ENCODE data around the gene KRTAP10-1. TPM values are rescaled to one million over a fixed set of nuclear protein-coding genes. Genes with fewer than 3 reads are reported as not detected.
"Not testable (repeated sequence)": the region's sequence is repeated elsewhere in the genome, so short reads cannot be mapped to it uniquely, and the experiment has no call there.

KRTAP10-1 gene
- total RNA-seq, 1 donor from 2014 or later = not detected

DNA sequence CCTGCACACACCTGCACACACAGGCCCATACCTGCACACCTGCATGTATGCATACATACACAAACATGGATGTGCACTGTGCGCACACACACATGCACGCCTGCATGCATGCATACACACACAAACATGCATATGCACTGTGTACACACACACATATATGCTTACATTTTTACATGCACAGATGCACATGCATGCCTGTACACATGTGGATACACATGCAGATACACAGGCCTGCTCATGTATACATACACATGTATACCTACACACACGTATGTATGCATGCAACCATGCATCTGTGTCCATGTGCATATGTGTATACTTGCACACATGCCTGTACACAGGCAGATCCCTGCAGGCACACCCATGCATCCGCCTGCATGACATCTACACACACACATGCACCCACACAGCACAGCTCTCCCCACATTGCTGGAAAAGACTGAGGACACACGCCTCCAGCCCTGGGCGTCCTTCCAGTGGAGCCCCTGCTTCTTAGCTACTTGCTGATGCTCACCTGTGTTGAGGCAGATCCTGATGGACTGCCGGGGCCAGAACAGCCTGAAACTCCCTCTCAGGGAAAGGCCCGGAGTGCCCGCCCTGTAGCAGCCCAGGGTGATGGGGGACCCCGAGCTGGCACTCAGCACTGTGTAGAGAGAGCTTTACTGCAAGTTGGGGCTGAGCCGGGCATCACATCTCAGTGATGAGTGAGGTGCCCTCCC, 28.6 kb downstream of the KRTAP10-1 start:
- no peak for DNase-seq (ENCODE audit: low spot score)
- intact Hi-C loops (cut with DNase I) = loop anchor here (10.0 kb wide), 1 partner anchor 283 kb away; no protein-coding TSS in a partner anchor
- ATAC-seq = no peak

DNA sequence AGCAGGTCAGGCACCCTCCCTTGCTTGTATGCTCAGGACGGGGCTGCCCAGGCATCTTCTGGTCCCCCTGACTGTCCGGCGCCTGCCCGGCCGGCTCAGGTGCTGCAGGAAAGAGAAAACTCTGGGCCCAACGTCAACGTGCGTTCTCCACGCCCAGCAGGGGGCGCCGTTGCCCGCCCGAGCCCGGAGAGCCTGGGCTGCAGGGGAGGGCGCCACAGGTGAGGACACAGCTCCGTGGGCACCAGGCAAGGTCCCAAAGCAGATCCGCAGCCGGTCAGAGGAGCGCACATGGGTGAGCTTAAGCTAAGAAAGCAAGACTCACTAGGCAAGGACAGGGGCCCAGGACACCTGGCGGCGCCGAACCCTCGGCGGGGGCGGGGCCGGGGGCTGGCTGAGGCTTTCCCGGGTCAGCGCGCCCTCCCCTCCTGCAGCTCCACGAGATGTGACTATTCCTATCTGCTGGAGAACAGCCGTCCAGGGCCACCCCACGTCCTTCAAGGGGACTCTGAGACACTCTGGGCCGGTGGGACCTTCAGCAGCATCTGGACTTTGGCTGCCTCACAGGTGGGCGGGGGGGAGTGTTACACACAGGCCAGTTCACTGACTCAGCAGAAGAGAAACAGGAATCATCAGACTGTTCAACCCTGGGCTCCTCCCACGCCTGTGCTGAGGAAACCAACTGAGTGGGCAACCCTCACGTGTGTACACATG, 29.3 kb downstream of the KRTAP10-1 start:
- ATAC-seq (peak; percentile 21), DNase-seq (ENCODE audit: low spot score) (no peak)
- intact Hi-C loops (cut with DNase I) = loop anchor here (10.0 kb wide), 1 partner anchor 284 kb away; no protein-coding TSS in a partner anchor

DNA sequence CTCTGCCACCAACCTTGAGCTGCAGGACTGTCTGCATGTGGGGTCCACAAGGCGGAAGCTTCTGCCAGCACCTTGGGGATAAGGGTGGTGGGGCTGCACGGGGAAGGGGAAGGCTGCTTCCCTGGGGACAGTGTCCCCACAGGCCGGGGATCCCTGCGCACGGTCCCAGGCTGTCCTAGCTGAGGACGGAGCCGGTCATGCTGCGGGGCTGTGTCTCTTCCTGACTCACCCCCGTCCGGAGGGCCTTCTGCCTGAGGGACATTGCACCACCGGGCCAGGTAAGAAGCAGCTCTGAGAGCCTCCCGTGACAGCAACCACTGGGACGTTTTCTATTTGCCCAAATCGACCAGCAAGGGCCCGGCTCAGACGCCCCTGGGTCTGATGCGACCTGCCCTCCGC, 29.9 kb downstream of the KRTAP10-1 start:
- DNase-seq (ENCODE audit: low spot score) (no peak), ATAC-seq (no peak)
- intact Hi-C loops (cut with DNase I) = loop anchor here (10.0 kb wide), 1 partner anchor 285 kb away; no protein-coding TSS in a partner anchor

DNA sequence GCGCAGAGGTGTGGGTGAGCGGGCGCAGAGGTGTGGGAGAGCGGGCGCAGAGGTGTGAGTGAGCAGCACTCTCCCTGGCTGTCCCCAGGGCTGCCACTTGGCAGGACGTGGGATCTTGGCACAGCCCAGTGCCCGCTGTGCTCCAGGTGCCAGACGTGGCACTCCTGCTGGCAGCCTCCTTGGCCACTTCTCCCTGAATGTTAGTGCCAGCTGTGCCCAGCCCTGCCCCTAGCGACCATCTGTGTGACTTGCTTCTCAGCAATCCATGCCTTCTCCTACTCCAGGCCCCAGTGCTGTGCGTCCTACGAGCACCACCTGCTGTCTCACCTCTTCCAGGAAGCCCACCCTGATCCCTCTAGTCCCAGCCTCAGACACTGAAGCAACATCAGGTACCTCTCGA, 30.5 kb downstream of the KRTAP10-1 start:
- no peak for ATAC-seq
- intact Hi-C loops (cut with DNase I) = no loop called here
- DNase-seq (ENCODE audit: low spot score) = no peak

DNA sequence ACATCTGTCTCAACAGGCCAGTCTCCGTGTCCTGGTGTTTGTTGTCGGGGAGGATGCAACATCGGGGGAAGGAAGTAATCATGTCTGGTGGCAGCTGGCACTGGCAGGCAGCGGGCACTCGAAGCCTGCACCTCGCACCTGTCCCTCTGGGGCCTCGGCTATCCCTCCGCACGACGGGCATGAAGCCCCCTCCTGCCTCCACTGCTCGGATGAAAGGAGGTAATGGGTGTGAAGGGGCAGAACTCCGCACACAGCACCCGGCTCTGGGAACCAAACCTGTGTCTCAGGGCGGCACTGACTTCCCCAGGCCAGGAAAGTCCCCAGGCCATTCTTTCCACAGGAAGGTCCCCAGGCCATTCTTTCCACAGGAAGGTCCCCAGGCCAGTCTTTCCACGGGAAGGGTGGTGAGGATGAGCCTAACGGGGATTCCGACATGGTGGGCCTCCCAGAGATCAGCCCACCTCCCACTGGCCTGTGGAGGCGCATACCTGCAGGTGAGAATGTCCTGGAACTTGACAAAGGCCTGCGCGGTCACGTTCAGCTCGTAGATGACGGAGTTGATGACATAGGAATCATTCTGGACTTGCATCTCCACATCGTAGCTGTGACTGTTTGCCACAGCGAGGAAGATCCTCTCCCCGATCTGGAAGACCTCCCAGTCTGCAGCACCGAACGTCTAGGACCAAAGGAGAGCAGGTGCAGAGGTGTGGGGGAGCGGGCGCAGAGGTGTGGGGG, 31.1 kb downstream of the KRTAP10-1 start:
- no peak for ATAC-seq
- intact Hi-C loops (cut with DNase I) = no loop called here
- no peak for DNase-seq (ENCODE audit: low spot score)

DNA sequence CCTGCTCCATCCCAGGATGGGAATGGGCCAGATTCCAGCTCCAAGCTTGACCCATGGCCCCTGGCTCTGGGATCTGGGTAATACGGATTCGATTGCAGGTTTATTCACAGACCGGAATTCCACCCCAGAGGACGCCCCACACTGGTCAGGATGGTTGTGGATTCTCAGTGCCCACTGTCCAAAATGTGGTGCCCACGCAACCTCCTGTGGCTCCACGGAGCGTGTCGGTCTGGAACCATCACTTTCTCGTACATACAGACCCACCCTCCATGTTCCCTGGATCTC, 31.6 kb downstream of the KRTAP10-1 start:
- no peak for DNase-seq (ENCODE audit: low spot score)
- no peak for ATAC-seq
- intact Hi-C loops (cut with DNase I) = no loop called here

DNA sequence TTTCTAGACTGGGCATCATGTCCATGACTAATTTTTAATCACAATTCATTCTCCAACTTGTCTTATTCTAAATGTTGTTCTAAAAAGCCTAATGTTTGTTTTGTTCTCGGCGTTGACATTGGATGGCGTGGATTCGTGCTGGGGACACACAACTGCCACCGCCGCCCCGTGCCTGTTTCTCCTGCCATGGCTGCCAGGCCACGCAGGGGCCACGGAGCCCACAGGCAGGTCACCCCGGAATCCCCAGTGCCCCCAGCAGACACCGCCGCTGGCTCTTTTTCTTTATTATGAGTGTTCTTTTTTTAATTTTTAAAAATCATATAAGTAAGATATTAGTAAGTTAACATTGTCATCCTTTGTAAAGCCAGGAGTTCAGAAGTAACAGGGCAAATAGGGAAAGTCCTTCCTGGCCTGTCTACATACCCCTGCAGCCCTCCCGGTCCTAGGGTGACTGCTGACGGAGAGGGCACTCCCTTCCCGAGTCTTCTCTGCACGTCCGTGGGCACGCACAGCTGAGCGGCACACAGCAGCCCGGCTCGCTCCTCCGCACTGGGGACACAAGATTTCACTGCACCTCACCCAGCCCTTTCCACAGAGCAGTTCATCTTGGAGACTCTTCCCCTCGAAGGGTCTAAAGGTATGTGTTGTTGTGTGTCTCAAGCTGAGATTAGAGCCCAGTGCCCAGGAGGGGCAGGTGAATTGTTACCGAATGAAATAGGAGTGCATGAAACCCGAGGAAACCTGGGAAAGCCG, 32.1 kb downstream of the KRTAP10-1 start:
- DNase-seq (ENCODE audit: low spot score) (no peak), ATAC-seq (no peak)
- intact Hi-C loops (cut with DNase I) = no loop called here

DNA sequence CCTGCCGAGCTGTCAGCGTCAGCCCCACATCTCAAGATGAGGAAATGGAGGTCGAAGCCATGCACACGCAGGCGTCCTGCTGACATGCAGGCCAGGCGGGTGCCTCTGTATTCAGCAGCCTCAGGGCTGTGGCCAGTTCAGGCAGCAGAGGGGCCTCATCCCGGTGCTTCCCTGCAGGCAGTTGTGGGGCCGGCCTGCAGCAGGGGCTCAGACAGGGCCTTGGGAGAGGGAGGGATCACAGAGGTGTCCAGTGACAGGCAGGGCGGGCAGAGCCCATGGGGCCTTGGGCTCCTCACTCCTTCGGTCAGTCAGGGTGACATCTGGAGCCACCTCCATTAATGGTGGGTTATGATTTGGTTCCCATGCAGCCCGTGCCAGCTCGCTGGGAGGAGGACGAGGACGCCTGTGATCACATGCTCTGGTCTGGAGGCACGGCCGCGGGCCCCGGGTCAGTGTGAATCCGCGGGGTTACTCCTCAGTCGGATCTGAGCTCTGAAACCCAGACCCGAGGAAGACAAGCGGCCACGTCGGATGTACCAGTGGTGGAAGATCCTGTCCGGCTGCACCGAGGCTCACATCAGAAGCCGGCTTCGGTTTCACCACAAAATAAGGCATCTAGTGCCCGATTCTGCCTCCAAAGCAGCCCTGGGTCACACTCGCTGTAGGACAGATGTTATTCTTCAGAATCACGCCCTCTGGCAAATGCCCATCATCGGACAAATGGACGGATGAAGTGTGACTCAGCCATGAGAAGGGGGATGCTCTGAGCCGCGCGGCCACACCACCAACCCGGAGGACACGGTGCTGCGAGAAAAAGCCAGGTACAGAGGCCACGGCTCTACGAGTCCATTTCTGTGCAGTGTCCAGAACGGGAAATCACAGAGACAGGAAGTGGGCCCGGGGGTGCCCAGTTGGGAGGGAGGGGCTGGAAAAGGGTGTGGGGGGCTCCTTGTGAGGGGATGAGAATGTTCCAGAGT, 33.4 kb downstream of the KRTAP10-1 start:
- ATAC-seq (no peak), DNase-seq (ENCODE audit: low spot score) (no peak)
- intact Hi-C loops (cut with DNase I) = no loop called here

DNA sequence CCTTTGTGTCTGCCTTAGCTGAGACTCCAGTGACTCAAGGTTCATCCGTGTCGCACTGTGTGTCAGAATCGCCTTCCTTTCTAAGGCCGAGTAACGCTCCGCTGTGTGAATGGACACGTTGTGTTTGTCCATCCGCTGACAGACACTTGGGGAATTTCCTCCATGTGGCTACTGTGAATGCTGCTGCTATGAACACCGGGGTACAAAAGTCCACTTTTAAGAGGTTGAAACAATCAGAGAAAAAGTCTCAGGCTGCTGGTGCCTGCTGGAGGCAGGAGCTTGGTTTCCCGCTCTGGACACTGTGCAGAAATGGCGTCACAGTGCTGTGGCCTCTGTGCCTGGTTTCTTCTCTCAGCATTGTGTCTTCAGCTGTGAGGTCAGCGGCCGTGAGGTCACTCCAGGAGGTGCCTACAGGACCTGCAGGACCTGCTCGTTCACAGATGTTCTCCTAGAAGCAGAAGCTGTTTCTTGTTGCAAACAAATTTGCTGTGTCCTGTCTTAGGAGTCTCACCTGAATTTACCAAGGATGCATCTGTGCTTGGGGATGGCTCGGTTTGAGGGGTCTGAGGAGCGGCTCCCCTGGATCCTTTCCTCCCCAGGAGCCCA, 34.2 kb downstream of the KRTAP10-1 start:
- intact Hi-C loops (cut with DNase I) = no loop called here
- no peak for ATAC-seq
- DNase-seq (ENCODE audit: low spot score) = no peak

DNA sequence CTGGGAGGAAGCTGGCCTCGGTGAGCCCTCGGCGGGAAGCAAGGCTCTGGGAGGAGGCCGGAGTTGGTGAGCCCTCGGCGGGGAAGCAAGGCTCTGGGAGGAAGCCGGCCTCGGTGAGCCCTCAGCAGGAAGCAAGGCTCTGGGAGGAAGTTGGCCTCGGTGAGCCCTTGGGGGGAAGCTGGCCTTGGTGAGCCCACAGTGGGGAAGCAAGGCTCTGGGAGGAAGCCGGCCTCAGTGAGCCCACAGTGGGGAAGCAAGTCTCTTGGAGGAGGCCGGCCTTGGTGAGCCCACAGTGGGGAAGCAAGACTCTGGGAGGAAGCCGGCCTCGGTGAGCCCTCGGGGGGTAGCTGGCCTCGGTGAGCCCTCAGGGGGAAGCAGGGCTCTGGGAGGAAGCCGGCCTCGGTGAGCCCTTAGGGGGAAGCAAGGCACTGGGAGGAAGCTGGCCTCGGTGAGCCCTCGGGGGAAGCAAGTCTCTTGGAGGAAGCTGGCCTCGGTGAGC, 36.0 kb downstream of the KRTAP10-1 start:
- intact Hi-C loops (cut with DNase I) = no loop called here
- ATAC-seq (no peak), DNase-seq (ENCODE audit: low spot score) (no peak)

DNA sequence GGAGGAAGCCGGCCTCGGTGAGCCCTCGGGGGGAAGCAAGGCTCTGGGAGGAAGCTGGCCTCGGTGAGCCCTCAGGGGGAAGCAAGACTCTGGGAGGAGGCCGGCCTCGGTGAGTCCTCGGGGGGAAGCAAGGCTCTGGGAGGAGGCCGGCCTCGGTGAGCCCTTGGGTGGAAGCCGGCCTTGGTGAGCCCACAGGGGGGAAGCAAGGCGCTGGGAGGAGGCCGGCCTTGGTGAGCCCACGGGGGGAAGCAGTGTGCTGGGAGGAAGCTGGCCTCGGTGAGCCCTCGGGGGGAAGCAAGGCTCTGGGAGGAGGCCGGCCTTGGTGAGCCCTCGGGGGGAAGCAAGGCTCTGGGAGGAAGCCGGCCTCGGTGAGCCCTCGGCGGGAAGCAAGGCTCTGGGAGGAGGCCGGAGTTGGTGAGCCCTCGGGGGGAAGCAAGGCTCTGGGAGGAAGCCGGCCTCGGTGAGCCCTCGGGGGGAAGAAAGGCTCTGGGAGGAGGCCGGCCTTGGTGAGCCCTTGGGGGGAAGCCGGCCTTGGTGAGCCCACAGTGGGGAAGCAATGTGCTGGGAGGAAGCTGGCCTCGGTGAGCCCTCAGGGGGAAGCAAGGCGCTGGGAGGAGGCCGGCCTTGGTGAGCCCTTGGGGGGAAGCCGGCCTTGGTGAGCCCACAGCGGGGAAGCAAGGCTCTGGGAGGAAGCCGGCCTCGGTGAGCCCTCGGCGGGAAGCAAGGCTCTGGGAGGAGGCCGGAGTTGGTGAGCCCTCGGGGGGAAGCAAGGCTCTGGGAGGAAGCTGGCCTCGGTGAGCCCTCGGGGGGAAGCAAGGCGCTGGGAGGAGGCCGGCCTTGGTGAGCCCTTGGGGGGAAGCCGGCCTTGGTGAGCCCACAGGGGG, 36.7 kb downstream of the KRTAP10-1 start:
- DNase-seq (ENCODE audit: low spot score); intact Hi-C loops (cut with DNase I); ATAC-seq: not testable (repeated sequence)

DNA sequence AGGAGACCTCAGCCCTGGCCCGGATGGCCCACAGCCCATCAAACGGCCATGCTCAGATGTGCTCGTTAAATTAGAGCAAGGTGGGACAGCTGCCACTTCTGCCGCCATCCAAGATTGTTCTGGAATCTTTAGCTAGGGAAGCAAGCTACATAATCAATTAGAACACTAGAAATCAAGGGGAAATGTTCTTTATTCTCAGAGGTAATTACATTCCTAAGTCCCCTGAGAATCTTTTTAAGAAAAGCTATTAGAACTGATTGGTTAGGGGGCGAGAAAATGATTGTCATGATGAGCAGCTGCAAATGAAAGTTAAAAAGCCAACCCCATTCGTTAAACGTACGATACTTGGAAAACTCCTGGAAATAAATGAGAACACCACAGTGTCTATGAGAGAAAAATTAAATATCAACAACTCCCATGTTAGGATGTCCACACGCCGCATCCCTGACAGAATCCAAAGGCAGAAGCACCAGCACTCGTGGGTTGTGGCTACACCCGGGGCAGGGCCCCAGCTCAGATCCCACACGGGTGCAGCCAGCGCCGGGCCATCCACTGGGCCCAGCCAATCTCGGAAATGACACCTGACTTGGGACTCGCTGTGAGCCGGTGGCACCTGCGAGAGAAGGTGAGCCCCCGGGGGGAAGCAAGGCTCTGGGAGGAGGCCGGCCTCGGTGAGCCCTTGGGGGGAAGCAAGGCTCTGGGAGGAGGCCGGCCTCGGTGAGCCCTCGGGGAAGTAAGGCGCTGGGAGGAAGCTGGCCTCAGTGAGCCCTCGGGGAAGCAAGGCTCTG, 37.6 kb downstream of the KRTAP10-1 start:
- DNase-seq (ENCODE audit: low spot score) = no peak
- intact Hi-C loops (cut with DNase I) = no loop called here
- no peak for ATAC-seq

DNA sequence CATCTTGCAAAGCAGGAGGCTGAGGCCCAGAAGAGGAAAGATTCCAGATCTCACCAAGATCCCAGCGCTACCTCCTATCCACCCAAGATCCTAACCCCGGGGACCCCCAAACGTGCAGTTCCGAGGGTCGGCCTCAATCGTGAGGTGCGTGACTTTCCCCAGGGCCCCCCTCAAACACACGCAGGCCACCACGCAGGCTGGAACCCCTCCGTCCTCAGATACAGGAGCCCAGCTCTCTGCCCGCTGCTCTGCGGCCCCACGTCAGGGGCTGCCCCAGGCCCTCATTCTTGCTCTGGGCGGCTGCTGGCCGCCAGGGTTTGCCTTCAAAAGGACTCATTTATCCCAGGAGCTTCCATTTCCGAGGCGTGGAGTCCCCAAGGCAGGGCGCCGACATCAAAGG, 39.9 kb downstream of the KRTAP10-1 start:
- DNase-seq (ENCODE audit: low spot score) (no peak), ATAC-seq (no peak)
- intact Hi-C loops (cut with DNase I) = no loop called here

DNA sequence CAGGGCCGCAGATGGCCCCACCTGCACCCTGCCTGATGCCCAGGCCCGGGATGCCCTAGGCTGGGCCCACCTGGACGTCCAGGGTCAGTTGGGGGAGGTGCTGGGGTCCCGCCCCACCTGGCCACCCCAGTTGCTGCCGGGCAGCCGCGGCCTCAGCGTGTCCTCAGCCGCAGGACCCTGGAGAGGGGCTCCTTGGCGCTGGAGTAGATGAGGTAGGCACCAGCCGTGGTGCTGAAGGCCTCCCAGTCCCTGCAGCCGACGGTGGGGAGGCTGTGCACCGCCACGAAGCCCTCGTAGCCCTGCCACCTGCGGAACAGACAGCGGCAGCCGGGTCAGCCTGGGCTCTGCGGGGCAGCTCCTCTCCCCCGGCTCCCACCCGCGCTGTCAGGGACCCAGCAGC, 40.4 kb downstream of the KRTAP10-1 start:
- ATAC-seq (no peak), DNase-seq (ENCODE audit: low spot score) (no peak)
- intact Hi-C loops (cut with DNase I) = no loop called here

DNA sequence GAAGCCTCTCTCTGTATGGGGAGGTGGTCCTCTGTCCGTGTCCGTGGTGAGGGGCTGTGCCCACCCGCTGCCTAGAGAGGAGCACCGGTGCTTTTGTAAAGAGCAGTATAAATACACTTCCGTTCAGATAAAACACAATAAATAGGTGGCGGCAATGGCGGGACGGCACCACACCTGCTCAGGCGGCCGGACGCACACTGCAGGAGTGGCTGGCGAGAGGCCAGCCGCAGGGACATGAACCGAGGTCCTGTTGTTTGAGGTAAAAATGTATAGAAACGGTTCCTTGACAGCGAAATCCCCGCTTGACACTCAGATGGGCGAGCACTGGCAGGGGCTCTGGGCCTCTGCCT, 40.8 kb downstream of the KRTAP10-1 start:
- no peak for ATAC-seq

More for the DNA sequence above, 40.8 kb downstream of the KRTAP10-1 start:
- intact Hi-C loops (cut with DNase I) = no loop called here
- DNase-seq (ENCODE audit: low spot score) = no peak
